ENCODE results near the gene UBE2L6. TPM values are rescaled to one million over a fixed set of nuclear protein-coding genes. Genes with fewer than 3 reads are reported as not detected.

The UBE2L6 gene
- total RNA-seq (2014; rRNA removed; shearing (Covaris generic)) = 35.9 and 40.3 TPM in 2 replicates

GRCh38 chr11:57567515-57568329, at the start of gene UBE2L6:
TSS of gene UBE2L6 (minus strand) at chr11:57567672. CDS start at chr11:57567611, 61 bp downstream.
- DNase-seq (ENCODE audit: low spot score) = peak; percentile 61
- in situ Hi-C loops (cut with HindIII; ENCODE audit: low sequenced_read_pairs) = no loop called here

DNA sequence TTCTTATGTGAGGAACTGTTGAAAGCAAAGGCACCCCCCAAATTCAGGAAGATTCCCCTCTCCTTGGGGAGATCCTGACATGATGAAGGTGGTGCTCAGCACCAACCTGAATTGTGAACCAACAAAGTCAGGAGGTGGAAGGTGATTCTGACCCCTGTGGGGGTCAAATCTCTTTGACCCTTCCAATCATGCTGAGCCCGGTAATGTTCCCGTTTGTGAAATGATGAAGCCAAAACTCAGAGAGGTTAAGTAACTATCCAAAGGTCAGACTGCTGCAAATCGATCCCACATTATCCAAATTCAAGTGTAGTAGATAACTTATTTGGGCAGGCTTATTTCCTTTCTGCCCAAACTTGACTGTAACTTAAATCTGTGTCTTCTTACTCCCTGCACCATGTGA, 49.1 kb upstream of the UBE2L6 start:
- DNase-seq (ENCODE audit: low spot score) = no peak
- in situ Hi-C loops (cut with HindIII; ENCODE audit: low sequenced_read_pairs) = no loop called here

DNA sequence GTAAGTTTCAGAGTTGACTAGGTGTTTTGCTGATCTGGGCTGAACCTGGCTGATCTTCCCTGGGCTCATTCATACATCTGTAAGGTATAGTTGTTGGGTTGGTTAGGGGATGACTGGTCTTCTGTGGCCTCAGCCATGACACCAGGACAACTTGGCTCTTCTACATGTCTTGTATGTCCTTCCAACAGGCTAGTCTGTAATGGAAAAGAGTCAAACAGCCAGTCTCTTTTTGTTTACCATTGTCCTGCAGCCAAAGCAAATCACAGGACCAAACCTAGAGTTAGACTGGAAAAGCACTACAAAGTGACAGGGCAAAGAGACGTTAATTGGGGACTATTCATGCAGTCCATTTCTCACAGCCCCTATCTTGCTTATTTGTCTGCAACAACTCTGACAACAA, 47.8 kb upstream of the UBE2L6 start:
- no peak for DNase-seq (ENCODE audit: low spot score)
- in situ Hi-C loops (cut with HindIII; ENCODE audit: low sequenced_read_pairs) = no loop called here

GRCh38 chr11:57614234-57614772, 46.8 kb upstream of the UBE2L6 start:
- DNase-seq (ENCODE audit: low spot score) = no peak
- in situ Hi-C loops (cut with HindIII; ENCODE audit: low sequenced_read_pairs) = no loop called here

DNA sequence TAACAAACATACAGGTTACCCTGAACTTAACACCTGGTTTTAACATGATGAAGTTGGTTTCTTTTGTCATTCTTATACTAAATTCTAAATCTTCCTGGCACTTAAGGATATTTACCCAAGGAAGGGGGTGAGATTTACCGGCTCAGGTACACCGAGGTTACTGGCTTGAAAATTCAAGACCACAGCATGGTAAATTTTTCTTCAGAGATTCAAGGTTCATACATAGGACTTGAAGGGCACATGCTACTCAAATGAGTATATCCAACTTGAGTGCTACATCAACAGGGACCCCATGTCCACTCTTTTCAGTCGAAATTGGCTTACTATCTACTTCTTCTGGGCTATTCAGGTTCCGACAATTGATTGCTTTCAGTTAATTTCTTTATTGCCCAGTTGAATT, 42.7 kb upstream of the UBE2L6 start:
- no peak for DNase-seq (ENCODE audit: low spot score)
- in situ Hi-C loops (cut with HindIII; ENCODE audit: low sequenced_read_pairs) = no loop called here

GRCh38 chr11:57605028-57605420, 37.6 kb upstream of the UBE2L6 start:
- in situ Hi-C loops (cut with HindIII; ENCODE audit: low sequenced_read_pairs) = no loop called here
- DNase-seq (ENCODE audit: low spot score) = no peak

- in situ Hi-C loops (cut with HindIII; ENCODE audit: low sequenced_read_pairs) = no loop called here
- no peak for DNase-seq (ENCODE audit: low spot score)
These were observed 37.0 kb upstream of the UBE2L6 start for GRCh38 chr11:57604296-57605027.

GRCh38 chr11:57601297-57601696, 33.8 kb upstream of the UBE2L6 start:
- in situ Hi-C loops (cut with HindIII; ENCODE audit: low sequenced_read_pairs) = no loop called here
- no peak for DNase-seq (ENCODE audit: low spot score)

DNA sequence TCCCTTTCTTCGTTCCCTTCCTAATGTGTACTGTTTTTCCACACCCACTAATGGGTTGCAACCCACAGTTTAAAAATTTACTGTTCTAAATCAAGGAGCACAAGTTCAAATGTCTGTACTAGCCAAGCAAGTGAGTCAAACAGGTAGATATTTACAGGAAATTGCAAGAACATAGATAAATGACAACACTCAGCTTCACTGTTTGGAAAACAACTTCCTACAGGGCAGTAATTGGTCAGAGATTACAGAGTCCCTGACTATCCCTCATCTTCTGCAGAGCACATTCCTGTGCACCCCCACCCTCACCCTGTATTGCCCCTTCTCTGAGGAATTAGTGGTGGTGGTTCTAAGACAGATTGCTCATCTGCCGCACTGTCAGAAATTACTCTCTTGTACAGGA, 31.9 kb upstream of the UBE2L6 start:
- DNase-seq (ENCODE audit: low spot score) = no peak
- in situ Hi-C loops (cut with HindIII; ENCODE audit: low sequenced_read_pairs) = no loop called here

- in situ Hi-C loops (cut with HindIII; ENCODE audit: low sequenced_read_pairs) = no loop called here
- DNase-seq (ENCODE audit: low spot score) = peak; percentile 42
These were observed 31.3 kb upstream of the UBE2L6 start for GRCh38 chr11:57598831-57599155.

DNA sequence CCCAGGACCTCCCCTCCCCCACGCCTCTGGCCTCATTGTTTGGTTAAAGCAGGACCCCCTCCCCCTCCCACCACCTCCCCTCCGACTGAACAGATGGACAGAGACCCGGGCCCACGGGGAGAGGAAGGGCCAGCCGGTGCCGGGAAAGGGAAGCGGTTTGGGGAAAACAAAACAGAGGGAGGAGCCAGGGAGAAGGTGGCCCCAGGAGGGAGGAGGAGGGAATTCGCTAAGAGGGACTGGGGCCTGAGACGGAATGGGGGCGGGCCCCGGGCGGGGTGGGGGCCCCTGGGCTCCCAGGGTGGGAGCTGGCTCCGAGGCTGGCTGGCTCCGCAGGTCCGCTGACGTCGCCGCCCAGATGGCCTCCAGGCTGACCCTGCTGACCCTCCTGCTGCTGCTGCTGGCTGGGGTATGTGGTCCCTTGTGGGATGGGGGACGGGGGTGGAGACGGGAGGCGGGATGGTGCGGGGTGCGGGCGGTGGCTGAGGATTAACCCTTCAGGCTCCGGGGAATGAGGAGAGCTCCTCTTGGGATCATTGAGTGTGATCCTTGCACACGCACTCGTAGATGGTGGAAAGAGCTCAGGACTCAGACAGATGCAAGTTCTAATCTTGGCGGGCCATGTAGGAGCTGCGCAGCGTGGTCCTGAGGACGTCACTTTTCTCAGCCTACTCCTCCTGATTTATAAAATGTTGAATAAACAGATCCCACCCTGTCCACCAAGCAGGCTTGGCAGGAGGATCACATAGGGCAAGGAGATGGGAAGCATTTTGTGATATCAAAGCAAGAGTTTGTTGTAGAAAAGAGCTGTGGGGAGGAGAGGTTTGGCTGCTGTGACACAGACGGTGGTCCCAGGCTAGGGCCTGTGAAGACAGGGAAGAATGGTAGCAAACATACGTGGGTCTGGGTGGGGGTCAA, 30.7 kb upstream of the UBE2L6 start:
- peak; percentile 83 for DNase-seq (ENCODE audit: low spot score)
- in situ Hi-C loops (cut with HindIII; ENCODE audit: low sequenced_read_pairs) = no loop called here

- DNase-seq (ENCODE audit: low spot score) = peak; percentile 38
- in situ Hi-C loops (cut with HindIII; ENCODE audit: low sequenced_read_pairs) = no loop called here
These were observed 30.0 kb upstream of the UBE2L6 start, which contains the start of gene SERPING1 for GRCh38 chr11:57597461-57597915. TSS of gene SERPING1 (plus strand) at chr11:57597685. CDS start at chr11:57598271, 586 bp downstream.

- in situ Hi-C loops (cut with HindIII; ENCODE audit: low sequenced_read_pairs) = no loop called here
- no peak for DNase-seq (ENCODE audit: low spot score)
These were observed 28.9 kb upstream of the UBE2L6 start for GRCh38 chr11:57596266-57596885.

DNA sequence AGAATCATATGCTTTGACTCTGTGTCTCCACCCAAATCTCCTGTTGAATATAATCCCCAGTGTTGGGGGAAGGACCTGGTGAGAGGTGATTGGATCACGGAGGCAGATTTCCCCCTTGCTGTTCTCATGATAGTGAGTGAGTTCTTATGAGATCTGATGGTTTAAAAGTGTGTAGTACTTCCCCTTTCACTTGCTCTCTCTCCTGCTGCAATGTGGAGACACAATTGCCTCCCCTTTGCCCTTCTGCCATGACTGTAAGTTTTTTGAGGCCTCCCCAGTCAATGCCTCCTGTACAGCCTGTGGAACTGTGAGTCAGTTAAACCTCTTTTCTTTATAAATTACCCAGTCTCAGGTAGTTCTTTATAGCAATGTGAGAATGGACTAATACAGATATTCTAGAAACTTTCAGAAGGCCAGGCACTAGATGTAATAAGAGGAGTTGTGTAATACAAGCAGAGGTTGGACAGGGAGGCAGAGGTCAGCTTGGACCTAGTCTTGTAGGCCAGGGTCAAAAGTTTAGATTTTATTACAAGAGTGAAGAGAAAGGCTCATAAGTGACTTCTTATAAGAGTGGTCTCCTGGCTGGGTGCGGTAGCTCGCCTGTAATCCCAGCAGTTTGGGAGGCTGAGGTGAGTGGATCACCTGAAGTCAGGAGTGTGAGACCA, 20.7 kb upstream of the UBE2L6 start:
- no peak for DNase-seq (ENCODE audit: low spot score)
- in situ Hi-C loops (cut with HindIII; ENCODE audit: low sequenced_read_pairs) = no loop called here

- in situ Hi-C loops (cut with HindIII; ENCODE audit: low sequenced_read_pairs) = no loop called here
These were observed 19.3 kb upstream of the UBE2L6 start for GRCh38 chr11:57586711-57587245.

DNA sequence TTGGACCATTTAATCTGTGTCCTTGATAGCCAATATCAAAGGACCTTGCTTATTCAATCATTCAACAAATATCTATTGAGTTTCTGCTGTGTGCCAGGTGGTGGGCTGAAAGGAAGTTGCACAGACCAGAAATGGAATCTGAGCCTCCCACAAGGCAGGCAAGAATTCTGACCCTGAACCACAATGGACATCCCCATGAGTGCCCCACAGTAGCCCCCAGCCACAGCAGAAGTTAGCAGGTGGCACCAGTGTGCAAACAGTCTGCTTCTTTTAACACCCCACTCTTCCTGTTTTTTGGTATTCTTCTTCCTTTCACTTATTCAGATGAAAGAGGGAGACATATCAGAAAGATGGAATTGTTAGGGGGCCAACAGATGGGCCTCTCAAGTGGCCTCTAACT, 17.8 kb upstream of the UBE2L6 start:
- no peak for DNase-seq (ENCODE audit: low spot score)

More at GRCh38 chr11:57586711-57587245, 19.3 kb upstream of the UBE2L6 start:
- no peak for DNase-seq (ENCODE audit: low spot score)

DNA sequence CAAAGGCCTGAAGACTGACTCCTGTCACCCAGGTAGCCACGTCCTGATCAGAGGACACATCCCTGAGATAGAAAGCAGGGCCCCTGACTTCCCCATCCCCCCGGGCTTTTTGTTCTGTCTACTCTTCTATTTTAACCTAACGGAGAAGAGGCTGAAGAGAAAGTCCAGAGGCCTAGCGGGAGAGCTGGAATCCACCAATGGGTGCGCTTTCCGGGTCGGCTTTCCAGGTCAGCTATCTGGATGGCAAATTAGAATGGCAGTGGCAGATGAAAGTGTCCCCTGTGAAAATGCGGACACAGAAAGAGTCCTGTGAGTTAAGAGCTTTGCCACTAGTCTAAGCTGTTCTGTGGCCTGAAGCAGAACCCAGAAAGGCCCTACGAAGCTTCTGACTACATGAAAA, 16.9 kb upstream of the UBE2L6 start:
- DNase-seq (ENCODE audit: low spot score) = no peak
- in situ Hi-C loops (cut with HindIII; ENCODE audit: low sequenced_read_pairs) = no loop called here

More for the DNA sequence above, 17.8 kb upstream of the UBE2L6 start:
- in situ Hi-C loops (cut with HindIII; ENCODE audit: low sequenced_read_pairs) = no loop called here

DNA sequence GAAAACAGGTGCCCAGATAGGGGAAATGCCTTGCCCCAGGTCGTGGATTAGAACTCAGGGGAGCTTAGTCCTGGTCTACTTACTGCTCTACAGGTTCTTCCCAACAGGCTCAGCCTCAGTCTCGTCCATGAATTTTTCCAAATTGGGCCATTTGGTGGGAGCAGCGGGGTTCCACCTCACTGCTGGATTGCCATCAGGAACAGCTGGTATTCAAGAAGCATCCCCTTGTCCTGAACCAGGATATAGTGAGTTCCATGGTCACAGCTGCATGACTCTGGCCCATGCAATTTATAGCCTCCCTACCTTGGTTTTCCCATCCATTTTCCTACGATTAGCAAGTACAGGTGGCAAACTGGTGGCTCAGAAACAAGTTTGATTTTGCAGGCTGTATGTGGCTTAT, 6.6 kb upstream of the UBE2L6 start:
- no peak for DNase-seq (ENCODE audit: low spot score)
- in situ Hi-C loops (cut with HindIII; ENCODE audit: low sequenced_read_pairs) = no loop called here

Measured in G401 (cell line).